ENCODE measurements around the gene ZGPAT. TPM values are rescaled to one million over a fixed set of nuclear protein-coding genes. Genes with fewer than 3 reads are reported as not detected.

The ZGPAT gene
- total and polyA plus RNA-seq, 2 of the 8 experiments (the other 6 are each of a cell fraction or from before 2014, with no cell fraction given): 14.5 to 21.4 TPM

- TF ChIP-seq HDAC2 (IDR thresholded peaks at IDR 0.05; ENCODE audit: borderline replicate concordance in 1 of 2, low read depth in 2 of 2, low read length in 2 of 2) (no peak), KDM5A (IDR thresholded peaks at IDR 0.05; ENCODE audit: low read length) (no peak), E2F6 (IDR thresholded peaks at IDR 0.05) (no peak), RXRA (IDR thresholded peaks at IDR 0.05; ENCODE audit: insufficient read depth, low read depth, low read length) (no peak), SIX5 (IDR thresholded peaks at IDR 0.05; ENCODE audit: low read depth, low read length) (no peak)
Observed at GRCh38 chr20:63702751-63703470, 4.9 kb upstream of the ZGPAT start (continued).

Measured in H1 (cell line).